Activated CD8-positive, alpha-beta memory T cell treated with anti-CD3 and anti-CD28 coated beads, Interleukin-2, amount 50 U/mL, for 48 hours (primary cell): ENCODE results near the gene GXYLT2.

Source experiments
- DNase-seq: peaks from one replicate; pipeline ENCODE4 v3.0.0-alpha.2; 2020

The GXYLT2 gene

GRCh38 chr3:72887705-72888545 is at the start of gene GXYLT2:
GXYLT2 (plus strand) TSS chr3:72888046; CDS start chr3:72888234, 188 bp downstream.
- peak; percentile 67 for DNase-seq

GRCh38 chr3:72839057-72839456 is 48.8 kb upstream of the GXYLT2 start:
- DNase-seq: no peak

- no peak for DNase-seq
Observed at GRCh38 chr3:72844436-72844993, 43.3 kb upstream of the GXYLT2 start.

- no peak for DNase-seq
Observed at GRCh38 chr3:72846166-72846565, 41.7 kb upstream of the GXYLT2 start.

GRCh38 chr3:72847282-72847681 is 40.6 kb upstream of the GXYLT2 start:
- no peak for DNase-seq

- DNase-seq: peak; percentile 95
Observed at GRCh38 chr3:72847751-72848702, 39.8 kb upstream of the GXYLT2 start, which contains the start of gene SHQ1. SHQ1 (minus strand) TSS chr3:72848445; CDS start chr3:72848340, 105 bp downstream.

GRCh38 chr3:72848703-72849081 is 39.2 kb upstream of the GXYLT2 start:
- DNase-seq: no peak

- DNase-seq: no peak
Observed at GRCh38 chr3:72855001-72855400, 32.8 kb upstream of the GXYLT2 start.

- no peak for DNase-seq
Observed at GRCh38 chr3:72860053-72860452, 27.8 kb upstream of the GXYLT2 start.

- no peak for DNase-seq
Observed at GRCh38 chr3:72860846-72861245, 27.0 kb upstream of the GXYLT2 start.

GRCh38 chr3:72862314-72863090 is 25.3 kb upstream of the GXYLT2 start:
- DNase-seq: no peak

GRCh38 chr3:72872183-72872582 is 15.7 kb upstream of the GXYLT2 start:
- no peak for DNase-seq

GRCh38 chr3:72887343-72887704 is 522 bp upstream of the GXYLT2 start:
- no peak for DNase-seq

GRCh38 chr3:72888546-72889309 is 882 bp downstream of the GXYLT2 start:
- no peak for DNase-seq

GRCh38 chr3:72889310-72890165 is 1.7 kb downstream of the GXYLT2 start:
- DNase-seq: no peak

GRCh38 chr3:72890166-72890925 is 2.5 kb downstream of the GXYLT2 start:
- DNase-seq: no peak

- DNase-seq: no peak
Observed at GRCh38 chr3:72891053-72891855, 3.4 kb downstream of the GXYLT2 start.

- DNase-seq: no peak
Observed at GRCh38 chr3:72892081-72892775, 4.4 kb downstream of the GXYLT2 start.
